GM21515 (cell line): Measurements from ENCODE around the gene PLA2G1B.
"Not testable (repeated sequence)": the region's sequence is repeated elsewhere in the genome, so short reads cannot be mapped to it uniquely, and the experiment has no call there.

Experiments
- ATAC-seq: cut with Tn5 transposase; IDR thresholded peaks from one replicate; pipeline ENCODE4 v1.9.1; 2021; ENCODE audit not compliant: unreplicated experiment

The PLA2G1B gene

DNA sequence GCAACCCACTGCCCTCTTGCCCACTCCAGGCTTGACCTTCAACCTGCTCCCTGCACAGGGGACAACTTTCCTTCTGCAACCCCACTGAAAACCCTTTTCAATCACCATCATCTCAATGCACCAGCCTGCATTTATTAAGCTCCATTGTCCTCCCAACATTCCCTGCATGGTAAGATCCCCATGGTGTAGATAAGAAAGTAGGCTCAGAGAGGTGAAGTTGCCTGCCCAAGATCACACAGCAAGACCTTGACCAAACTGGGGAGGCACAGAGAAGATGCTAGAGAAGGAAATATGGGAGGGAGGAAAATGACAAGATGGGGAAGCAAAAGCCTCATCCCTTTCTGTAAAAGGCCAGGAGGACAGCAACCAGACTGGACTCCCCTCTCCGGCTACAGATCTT, 31.5 kb upstream of the PLA2G1B start:
- no peak for ATAC-seq

DNA sequence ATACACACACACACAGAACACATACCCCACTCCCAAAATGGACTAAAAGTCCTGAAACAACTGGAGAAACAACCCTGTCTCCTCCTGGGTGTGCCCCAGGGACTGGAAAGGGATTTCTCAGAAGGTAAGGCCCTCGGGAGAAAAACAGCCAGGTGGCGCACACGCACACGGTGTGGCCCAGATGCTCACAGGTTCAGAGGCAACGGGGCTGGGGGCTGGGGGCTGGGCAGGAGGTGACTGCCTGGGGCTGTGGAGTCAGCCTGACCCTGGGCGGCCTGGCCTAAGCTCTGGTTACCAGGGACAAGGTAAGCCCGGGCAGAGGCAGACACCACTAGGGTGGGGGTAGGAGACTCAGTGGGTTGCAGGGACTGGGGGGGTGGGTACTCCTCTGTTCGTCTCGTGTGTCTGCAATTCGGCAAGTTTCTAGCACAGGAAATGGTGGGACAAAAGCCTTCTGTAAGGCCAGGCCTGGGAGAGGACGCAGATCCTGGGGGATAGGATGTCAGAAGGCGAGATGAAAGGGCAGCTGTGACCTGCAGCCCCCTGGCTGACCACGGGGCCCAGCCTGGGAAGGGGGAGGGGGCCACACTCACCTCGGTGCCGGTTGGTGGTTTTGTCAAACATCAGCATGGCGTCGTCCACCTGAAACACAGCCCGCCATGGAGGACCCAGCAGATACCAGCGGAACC, 31.0 kb upstream of the PLA2G1B start:
- ATAC-seq: no peak

- no peak for ATAC-seq
Measured at GRCh38 chr12:120357104-120357503, 29.5 kb upstream of the PLA2G1B start.

DNA sequence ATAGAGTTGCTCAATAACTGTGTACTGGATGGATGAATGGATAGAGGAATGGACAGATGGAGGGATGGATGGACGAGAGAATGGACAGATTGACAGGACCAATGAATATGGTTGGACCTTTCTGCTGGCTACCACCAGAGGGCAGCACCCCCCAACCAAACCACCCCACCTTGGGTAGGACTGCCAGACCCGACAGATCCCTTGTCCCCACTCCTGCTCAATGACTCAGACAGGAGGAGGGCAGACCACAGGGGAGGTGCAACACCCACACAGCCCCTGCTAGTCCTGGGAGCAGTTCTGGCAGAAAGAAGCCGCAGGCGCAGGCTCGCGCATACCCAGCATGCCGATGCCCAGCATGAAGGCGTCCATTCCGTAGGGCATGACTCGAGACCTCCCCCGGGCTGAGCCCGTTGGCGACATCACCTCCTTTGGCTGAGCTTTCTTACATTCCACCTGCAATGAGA, 29.0 kb upstream of the PLA2G1B start:
- no peak for ATAC-seq

- no peak for ATAC-seq
Measured at GRCh38 chr12:120353556-120354317, 26.2 kb upstream of the PLA2G1B start.

- ATAC-seq: no peak
Measured at GRCh38 chr12:120353136-120353535, 25.6 kb upstream of the PLA2G1B start.

GRCh38 chr12:120352117-120352516, 24.5 kb upstream of the PLA2G1B start:
- no peak for ATAC-seq

GRCh38 chr12:120350576-120351350, 23.2 kb upstream of the PLA2G1B start:
- no peak for ATAC-seq

DNA sequence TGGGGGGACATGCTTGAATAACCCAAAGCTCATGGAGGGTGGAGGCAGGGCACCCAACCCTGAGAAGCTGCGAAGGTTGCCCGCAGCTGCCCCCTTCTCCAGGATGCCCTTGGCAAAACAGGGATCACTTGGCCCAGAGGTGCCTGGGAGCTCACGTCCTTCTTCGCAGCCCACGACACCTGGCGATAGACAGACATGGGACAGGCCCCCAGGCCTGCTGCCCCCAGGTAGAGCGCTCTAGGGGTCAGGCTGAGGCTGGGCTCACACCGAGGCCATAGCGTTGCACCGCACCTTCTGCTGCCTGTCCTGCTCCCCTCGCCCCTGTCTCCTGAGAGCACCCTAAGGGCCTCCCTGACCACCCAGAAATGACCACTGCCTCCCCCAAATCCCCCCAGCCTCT, 20.2 kb upstream of the PLA2G1B start:
- no peak for ATAC-seq

DNA sequence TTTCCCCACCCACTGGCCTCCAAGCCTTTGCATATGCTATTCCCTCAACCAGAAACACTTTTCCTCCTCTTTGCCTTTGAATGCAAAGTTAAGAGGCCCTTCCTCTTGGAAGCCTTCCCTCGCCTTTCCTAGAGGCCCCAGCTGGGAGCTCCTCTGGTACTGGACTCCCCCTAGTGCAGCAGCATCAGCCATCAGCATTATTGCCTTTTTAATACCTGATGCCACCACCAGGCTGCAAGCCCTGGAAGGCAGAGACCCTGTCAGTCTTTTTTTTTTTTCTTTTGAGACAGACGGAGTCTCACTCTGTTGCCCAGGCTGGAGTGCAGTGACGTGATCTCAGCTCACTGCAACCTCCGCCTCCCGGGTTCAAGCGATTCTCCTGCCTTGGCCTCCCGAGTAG, 19.1 kb upstream of the PLA2G1B start:
- no peak for ATAC-seq

DNA sequence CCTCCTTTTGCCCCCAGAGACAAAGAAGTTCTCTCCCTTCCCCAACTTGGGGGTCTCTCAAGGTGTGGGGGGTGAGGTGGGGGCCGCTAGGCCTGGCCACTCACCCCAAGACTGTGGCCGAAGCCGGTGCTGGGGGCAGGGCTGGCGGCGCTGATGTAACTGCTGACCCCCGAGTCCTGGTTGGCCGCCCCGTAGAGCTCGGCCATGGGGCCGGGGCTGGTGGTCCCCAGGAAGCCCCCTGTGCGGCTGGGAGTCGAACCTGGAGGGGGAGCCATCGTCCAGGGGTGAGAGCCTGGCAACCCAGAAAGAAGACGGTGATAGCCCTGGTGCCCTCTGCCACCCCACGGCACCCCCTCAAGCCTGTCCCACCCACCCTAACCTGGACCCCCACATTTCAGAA, 18.5 kb upstream of the PLA2G1B start:
- ATAC-seq: no peak

- ATAC-seq: no peak
Measured at GRCh38 chr12:120343692-120344091, 16.1 kb upstream of the PLA2G1B start.

GRCh38 chr12:120343039-120343537, 15.5 kb upstream of the PLA2G1B start:
- no peak for ATAC-seq

- ATAC-seq: no peak
Measured at GRCh38 chr12:120342175-120343038, 14.8 kb upstream of the PLA2G1B start.

DNA sequence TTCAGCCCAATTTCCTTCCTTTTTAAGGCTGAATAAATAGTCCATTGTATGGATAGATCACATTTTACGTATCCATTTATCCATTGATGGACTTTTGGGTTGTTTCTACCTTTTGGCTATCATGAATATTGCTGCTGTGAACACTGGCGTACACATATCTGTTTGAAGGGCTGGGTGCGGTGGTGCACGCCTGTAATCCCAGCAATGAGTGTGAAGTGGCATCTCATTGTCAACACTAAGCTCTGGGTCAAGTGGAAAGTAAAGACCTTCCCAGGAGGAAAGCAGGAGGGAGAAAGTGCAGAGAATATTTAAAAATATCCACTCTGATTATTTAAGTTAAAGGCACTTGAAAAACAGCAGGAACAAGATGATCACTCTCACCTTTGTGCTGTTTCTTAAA, 11.7 kb upstream of the PLA2G1B start:
- no peak for ATAC-seq

GRCh38 chr12:120337730-120338129, 10.2 kb upstream of the PLA2G1B start:
- no peak for ATAC-seq

GRCh38 chr12:120336392-120336791, 8.8 kb upstream of the PLA2G1B start:
- not testable (repeated sequence) for ATAC-seq

- ATAC-seq: not testable (repeated sequence)
Measured at GRCh38 chr12:120335447-120335846, 7.9 kb upstream of the PLA2G1B start.

DNA sequence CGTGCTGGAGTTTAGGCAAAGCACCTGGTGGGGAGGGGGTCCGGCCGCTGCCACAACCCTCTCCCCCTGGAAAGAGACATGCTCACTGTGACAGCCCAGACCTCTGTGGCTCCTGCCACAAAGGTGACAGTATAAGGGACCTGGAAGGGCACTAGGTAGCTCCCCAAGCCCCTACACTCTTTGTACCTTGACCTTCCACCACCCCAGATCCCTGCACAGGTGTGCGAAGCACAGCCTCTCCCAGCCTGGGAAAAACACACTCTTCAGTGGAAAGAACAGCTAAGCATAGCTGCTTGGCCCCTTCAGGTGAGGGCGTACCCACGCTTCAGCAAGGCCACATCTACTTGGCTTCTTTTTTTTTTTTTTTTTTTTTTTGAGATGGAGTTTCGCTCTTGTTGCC, 4.9 kb upstream of the PLA2G1B start:
- ATAC-seq: no peak

- no peak for ATAC-seq
Measured at GRCh38 chr12:120332041-120332440, 4.5 kb upstream of the PLA2G1B start.

DNA sequence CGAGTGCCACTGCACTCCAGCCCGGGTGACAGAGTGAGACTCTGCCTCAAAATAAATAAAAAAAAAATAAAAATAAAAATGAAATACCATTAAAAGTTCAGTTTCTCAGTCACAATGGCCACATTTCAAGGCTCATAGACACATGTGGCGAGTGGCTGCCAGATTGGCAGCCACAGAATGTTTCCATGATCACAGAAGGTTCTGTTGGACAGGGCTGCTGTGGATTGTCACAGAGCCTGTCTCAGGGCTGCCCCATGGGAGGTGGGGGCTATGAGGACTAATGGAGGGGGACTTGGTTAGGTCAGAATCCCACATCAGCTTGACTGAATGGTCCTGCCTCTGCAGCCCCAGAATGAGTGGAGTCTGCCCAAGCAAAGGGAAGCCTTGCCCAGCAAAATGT, 3.8 kb upstream of the PLA2G1B start:
- no peak for ATAC-seq
